AG04449 (cell line): ENCODE data around the gene GABRB2.
"Not testable (repeated sequence)": the region's sequence is repeated elsewhere in the genome, so short reads cannot be mapped to it uniquely, and the experiment has no call there.

Source experiments
- CTCF ChIA-PET: fragments of 350-600 bp; formaldehyde crosslinking; extraction: SDS; loops from one replicate; lab custom pipeline; 2021; ENCODE audit warnings: antibody characterized with exemption; lab: Yijun Ruan, JAX
- POLR2A ChIA-PET: fragments of 400-600, 350-600 bp; formaldehyde crosslinking; extraction: SDS; loops from one replicate; lab custom pipeline; 2020; ENCODE audit warnings: antibody characterized with exemption, inconsistent platforms; lab: Yijun Ruan, JAX
- DNase-seq: peaks from one replicate; pipeline ENCODE4 v3.0.0-alpha.2; 2010; ENCODE audit warnings: low read depth, low spot score
- H3K4me3 ChIP-seq: 2 replicates; pipeline ENCODE4 v1.5.1; 2011; ENCODE audit warnings: low read depth, mild to moderate bottlenecking, control low read depth, low read length
- TF ChIP-seq, protein P1 (sequence below): IDR thresholded peaks from one replicate; pipeline ENCODE4 v1.5.1; 2011; ENCODE audit warnings: mild to moderate bottlenecking, moderate library complexity, low read length, control low read depth, inconsistent platforms; ENCODE audit not compliant: insufficient read depth; ENCODE audit errors: missing control alignments

Gene GABRB2

DNA sequence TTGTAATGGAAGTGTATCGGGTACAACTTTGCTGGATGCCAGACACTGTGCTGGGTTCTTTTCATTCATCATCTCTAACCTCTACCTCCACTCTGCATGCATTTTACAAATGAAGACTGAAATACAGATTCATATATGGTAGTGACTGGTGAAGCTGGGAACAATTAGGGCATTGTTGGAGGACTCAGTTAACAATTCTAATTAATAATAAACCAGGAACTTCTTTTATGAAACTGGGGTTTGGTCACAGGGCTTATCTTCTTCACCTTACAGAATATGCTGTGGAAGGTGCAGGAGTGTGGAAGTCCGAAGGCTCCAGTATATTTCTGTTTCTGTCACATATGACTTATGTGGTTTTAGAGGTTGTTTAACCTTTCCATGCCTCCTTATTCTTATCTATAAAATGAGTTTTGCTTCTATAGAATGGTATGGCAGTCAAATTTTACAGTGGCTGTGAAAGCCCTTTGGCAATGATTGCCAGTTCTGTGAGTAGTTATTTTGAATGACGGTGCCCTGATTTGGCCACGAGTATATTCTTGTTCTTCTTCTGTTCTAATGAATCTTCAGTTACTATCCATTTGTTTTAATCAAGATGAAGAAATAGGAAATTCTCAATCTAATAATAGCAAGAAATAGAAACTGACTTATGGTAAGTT lies 284.7 kb downstream of the GABRB2 start:
- no peak overlapping the region for H3K4me3 ChIP-seq
- POLR2A ChIA-PET = no interaction called here
- CTCF ChIA-PET = no interaction called here
- TF ChIP-seq, protein P1, sequence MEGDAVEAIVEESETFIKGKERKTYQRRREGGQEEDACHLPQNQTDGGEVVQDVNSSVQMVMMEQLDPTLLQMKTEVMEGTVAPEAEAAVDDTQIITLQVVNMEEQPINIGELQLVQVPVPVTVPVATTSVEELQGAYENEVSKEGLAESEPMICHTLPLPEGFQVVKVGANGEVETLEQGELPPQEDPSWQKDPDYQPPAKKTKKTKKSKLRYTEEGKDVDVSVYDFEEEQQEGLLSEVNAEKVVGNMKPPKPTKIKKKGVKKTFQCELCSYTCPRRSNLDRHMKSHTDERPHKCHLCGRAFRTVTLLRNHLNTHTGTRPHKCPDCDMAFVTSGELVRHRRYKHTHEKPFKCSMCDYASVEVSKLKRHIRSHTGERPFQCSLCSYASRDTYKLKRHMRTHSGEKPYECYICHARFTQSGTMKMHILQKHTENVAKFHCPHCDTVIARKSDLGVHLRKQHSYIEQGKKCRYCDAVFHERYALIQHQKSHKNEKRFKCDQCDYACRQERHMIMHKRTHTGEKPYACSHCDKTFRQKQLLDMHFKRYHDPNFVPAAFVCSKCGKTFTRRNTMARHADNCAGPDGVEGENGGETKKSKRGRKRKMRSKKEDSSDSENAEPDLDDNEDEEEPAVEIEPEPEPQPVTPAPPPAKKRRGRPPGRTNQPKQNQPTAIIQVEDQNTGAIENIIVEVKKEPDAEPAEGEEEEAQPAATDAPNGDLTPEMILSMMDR = no peak
- DNase-seq = no peak

DNA sequence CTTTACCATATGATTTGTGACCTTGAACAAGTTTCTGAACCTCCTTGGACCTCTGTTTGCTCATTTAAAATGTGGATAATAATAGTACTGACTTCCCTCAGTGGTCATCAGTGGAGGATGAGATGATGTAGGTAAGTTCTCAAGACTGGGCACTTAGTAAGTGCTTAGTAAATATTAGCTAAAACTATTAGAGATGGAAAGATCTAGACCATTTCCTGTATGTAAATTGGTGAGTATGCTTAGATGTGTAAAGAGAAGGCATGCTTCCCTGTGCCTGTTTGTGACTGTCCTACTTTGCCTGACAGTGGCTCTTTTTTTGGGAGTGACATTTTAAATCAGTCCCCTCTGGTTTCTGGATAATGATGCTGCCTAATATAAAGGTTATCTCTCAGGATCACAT lies 288.1 kb downstream of the GABRB2 start:
- TF ChIP-seq, protein P1 = no peak
- CTCF ChIA-PET = no interaction called here

DNA sequence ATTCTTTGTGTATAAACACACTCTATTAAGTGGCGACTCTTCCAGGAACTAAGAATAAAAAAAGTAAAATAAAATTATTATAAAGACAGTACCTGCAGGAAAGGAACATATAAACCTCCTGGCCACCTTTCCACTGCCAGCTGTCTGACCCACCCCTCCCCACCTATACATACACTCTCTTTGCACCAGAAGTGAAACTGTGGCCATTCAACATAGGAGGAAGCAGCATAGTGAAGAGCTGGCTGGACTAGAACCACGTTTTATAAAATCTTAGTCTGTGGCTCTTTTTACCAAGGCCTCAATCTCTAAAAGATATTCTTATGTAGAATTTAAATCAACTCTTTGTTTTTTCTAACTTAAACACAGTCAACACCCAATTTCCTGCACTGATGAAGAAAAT lies 289.6 kb downstream of the GABRB2 start:
- POLR2A ChIA-PET = no interaction called here
- H3K4me3 ChIP-seq = no peak overlapping the region
- TF ChIP-seq, protein P1 = no peak
- CTCF ChIA-PET = no interaction called here
- DNase-seq = no peak

More for the DNA sequence above, 288.1 kb downstream of the GABRB2 start:
- no peak for DNase-seq
- H3K4me3 ChIP-seq = no peak overlapping the region
- POLR2A ChIA-PET = no interaction called here

- POLR2A ChIA-PET = not testable (repeated sequence)
Observed at GRCh38 chr5:161252955-161253354, 293.6 kb downstream of the GABRB2 start.

GRCh38 chr5:161246749-161247148 lies 299.8 kb downstream of the GABRB2 start:
- H3K4me3 ChIP-seq = no peak overlapping the region
- TF ChIP-seq, protein P1 = no peak
- ChIA-PET POLR2A (no interaction called here), CTCF (no interaction called here)
- no peak for DNase-seq

More at GRCh38 chr5:161252955-161253354, 293.6 kb downstream of the GABRB2 start:
- H3K4me3 ChIP-seq, CTCF ChIA-PET, DNase-seq: not testable (repeated sequence)

DNA sequence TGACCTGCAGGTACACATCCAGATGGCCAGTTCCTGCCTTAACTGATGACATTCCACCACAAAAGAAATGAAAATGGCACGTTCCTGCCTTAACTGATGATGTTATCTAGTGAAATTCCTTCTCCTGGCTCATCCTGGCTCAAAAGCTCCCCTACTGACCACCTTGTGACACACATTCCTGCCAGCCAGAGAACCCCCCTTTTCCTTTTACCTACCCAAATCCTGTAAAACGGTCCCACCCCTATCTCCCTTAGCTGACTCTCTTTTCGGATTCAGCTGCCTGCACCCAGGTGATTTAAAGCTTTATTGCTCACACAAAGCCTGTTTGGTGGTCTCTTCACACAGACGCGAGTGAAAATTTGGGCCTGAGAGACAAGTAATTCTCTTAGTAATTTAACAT lies 300.7 kb downstream of the GABRB2 start:
- POLR2A ChIA-PET, DNase-seq, CTCF ChIA-PET, H3K4me3 ChIP-seq: not testable (repeated sequence)
